ENCODE data around the gene TMEM184C.

TMEM184C gene

GRCh38 chr4:147589586-147589985 lies 27.6 kb upstream of the TMEM184C start:
- no peak overlapping the region for H2AFZ ChIP-seq (ENCODE audit: low read depth, low read length)
- no peaks in the 10 kb centered on the region for H3K27me3 ChIP-seq (ENCODE audit: insufficient read depth, low read length)
- peaks cover 22% of the 10 kb centered on the region for H3K4me1 ChIP-seq (ENCODE audit: insufficient read depth, low read length)
- H3K36me3 ChIP-seq (ENCODE audit: insufficient read depth, low read length): no peaks in the 10 kb centered on the region
- H3K9me3 ChIP-seq (ENCODE audit: low read length): no peaks in the 10 kb centered on the region
- no peak overlapping the region for H3K4me3 ChIP-seq (ENCODE audit: low read length)

DNA sequence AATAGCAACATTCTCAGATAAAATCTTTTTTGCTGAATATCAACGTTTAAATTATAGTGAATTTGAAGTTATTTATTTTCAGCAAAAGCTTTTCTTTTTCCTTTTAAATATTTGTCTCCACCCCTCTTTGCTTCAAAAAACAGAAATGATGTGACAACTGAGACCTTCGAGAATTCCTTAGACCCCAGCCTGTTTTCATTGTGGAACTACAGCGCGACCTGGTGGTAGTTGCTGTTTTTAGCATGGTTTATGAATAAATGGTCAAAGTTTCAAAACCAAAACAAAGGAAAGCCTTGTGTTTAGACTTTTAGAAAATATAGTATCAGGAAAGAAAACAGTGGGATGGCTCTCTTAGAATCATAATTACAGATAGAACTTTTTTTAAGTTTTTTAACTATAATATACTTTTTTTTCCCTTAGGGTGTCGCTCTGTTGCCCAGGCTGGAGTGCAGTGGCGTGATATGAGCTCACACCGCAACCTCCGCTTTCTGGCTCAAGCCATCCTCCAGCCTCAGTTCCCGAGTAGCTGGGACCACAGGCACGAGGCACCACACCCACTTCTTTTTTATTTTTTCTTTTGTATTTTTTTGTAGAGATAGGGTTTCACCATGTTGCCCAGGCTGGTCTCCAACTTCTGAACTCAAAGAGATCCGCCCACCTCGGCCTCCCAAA lies 26.8 kb upstream of the TMEM184C start:
- no peak overlapping the region for H2AFZ ChIP-seq (ENCODE audit: low read depth, low read length)
- peaks cover 22% of the 10 kb centered on the region for H3K4me1 ChIP-seq (ENCODE audit: insufficient read depth, low read length)
- no peaks in the 10 kb centered on the region for H3K9me3 ChIP-seq (ENCODE audit: low read length)
- H3K4me3 ChIP-seq (ENCODE audit: low read length): no peak overlapping the region
- no peaks in the 10 kb centered on the region for H3K36me3 ChIP-seq (ENCODE audit: insufficient read depth, low read length)
- no peaks in the 10 kb centered on the region for H3K27me3 ChIP-seq (ENCODE audit: insufficient read depth, low read length)

- H3K4me1 ChIP-seq (ENCODE audit: insufficient read depth, low read length): peaks cover 19% of the 10 kb centered on the region
- no peak overlapping the region for H2AFZ ChIP-seq (ENCODE audit: low read depth, low read length)
- no peaks in the 10 kb centered on the region for H3K27me3 ChIP-seq (ENCODE audit: insufficient read depth, low read length)
- no peaks in the 10 kb centered on the region for H3K36me3 ChIP-seq (ENCODE audit: insufficient read depth, low read length)
- H3K4me3 ChIP-seq (ENCODE audit: low read length): no peak overlapping the region
- no peaks in the 10 kb centered on the region for H3K9me3 ChIP-seq (ENCODE audit: low read length)
Observed at GRCh38 chr4:147591106-147591505, 26.1 kb upstream of the TMEM184C start.

DNA sequence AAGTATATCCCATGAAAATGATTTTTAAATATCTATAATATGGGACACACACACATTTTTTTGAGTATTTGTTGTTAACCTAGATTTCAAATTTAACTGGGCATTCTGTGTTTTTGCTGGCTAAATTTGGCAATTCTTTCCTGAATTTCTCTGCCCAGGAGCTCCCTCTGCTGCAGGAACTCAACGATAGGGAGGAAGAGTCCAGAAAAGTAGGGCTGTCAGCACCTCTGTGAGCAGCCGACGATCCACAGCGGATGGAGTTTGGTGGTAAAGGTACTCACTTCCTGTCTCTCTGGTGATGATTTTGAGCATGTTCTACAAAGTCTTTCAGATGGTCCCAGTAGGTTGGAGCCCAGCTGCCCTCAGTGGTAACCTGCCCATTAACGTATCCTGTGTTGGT lies 23.1 kb upstream of the TMEM184C start:
- Histone ChIP-seq H3K36me3 (ENCODE audit: insufficient read depth, low read length) (no peaks in the 10 kb centered on the region), H3K4me3 (ENCODE audit: low read length) (no peak overlapping the region), H3K27me3 (ENCODE audit: insufficient read depth, low read length) (no peaks in the 10 kb centered on the region), H2AFZ (ENCODE audit: low read depth, low read length) (no peak overlapping the region), H3K9me3 (ENCODE audit: low read length) (no peaks in the 10 kb centered on the region), H3K4me1 (ENCODE audit: insufficient read depth, low read length) (peaks cover 6% of the 10 kb centered on the region)

DNA sequence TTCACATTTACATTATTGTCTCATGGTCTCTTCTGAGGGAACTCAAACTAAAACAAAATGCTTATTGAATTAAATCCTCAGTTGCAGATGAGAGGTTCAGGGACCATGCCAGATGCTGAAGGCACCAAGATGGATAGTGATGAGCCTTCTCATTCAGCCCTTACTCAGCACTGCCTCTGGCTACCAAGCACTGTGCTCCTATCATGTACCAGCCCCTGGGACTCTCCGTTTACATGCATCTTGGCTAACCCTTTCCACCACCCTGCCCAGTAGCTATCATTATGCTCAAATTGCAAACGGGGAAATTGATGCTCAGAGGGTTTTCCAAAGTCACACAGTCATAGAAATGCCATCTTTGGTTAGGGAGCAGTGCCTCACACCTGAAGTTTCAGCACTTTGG lies 22.6 kb upstream of the TMEM184C start:
- Histone ChIP-seq H3K9me3 (ENCODE audit: low read length) (no peaks in the 10 kb centered on the region), H3K27me3 (ENCODE audit: insufficient read depth, low read length) (no peaks in the 10 kb centered on the region), H3K36me3 (ENCODE audit: insufficient read depth, low read length) (no peaks in the 10 kb centered on the region), H2AFZ (ENCODE audit: low read depth, low read length) (no peak overlapping the region), H3K4me3 (ENCODE audit: low read length) (no peak overlapping the region), H3K4me1 (ENCODE audit: insufficient read depth, low read length) (peaks cover 5% of the 10 kb centered on the region)

DNA sequence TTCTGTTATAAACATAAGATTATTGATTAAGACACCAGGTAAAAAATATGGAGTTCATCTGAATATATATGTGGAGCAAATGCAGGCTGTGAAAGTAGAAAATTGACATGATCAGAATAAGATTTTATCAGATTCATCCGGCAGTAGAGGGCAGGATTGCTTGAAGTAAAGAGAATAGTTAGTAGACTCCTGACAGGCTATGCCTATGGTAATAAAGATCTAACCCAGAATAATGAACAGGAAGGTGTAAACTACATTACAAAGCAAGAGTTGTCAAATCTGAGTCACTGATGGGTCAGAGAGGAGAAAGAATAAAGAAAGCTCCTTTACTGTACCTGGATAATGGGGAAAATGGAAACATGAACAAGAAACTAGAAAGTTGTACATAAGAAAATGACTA lies 20.8 kb upstream of the TMEM184C start:
- Histone ChIP-seq H3K36me3 (ENCODE audit: insufficient read depth, low read length) (no peaks in the 10 kb centered on the region), H3K4me3 (ENCODE audit: low read length) (no peak overlapping the region), H2AFZ (ENCODE audit: low read depth, low read length) (no peak overlapping the region), H3K4me1 (ENCODE audit: insufficient read depth, low read length) (peaks cover 1% of the 10 kb centered on the region), H3K27me3 (ENCODE audit: insufficient read depth, low read length) (no peaks in the 10 kb centered on the region), H3K9me3 (ENCODE audit: low read length) (no peaks in the 10 kb centered on the region)

- Histone ChIP-seq H3K4me1 (ENCODE audit: insufficient read depth, low read length) (no peaks in the 10 kb centered on the region), H3K27me3 (ENCODE audit: insufficient read depth, low read length) (no peaks in the 10 kb centered on the region), H3K4me3 (ENCODE audit: low read length) (no peak overlapping the region), H2AFZ (ENCODE audit: low read depth, low read length) (no peak overlapping the region), H3K36me3 (ENCODE audit: insufficient read depth, low read length) (no peaks in the 10 kb centered on the region), H3K9me3 (ENCODE audit: low read length) (no peaks in the 10 kb centered on the region)
Observed at GRCh38 chr4:147596981-147597380, 20.2 kb upstream of the TMEM184C start.

- no peaks in the 10 kb centered on the region for H3K36me3 ChIP-seq (ENCODE audit: insufficient read depth, low read length)
- H3K4me1 ChIP-seq (ENCODE audit: insufficient read depth, low read length): no peaks in the 10 kb centered on the region
- H3K27me3 ChIP-seq (ENCODE audit: insufficient read depth, low read length): no peaks in the 10 kb centered on the region
- no peak overlapping the region for H2AFZ ChIP-seq (ENCODE audit: low read depth, low read length)
- H3K4me3 ChIP-seq (ENCODE audit: low read length): no peak overlapping the region
- H3K9me3 ChIP-seq (ENCODE audit: low read length): no peaks in the 10 kb centered on the region
Observed at GRCh38 chr4:147597561-147597960, 19.6 kb upstream of the TMEM184C start.

DNA sequence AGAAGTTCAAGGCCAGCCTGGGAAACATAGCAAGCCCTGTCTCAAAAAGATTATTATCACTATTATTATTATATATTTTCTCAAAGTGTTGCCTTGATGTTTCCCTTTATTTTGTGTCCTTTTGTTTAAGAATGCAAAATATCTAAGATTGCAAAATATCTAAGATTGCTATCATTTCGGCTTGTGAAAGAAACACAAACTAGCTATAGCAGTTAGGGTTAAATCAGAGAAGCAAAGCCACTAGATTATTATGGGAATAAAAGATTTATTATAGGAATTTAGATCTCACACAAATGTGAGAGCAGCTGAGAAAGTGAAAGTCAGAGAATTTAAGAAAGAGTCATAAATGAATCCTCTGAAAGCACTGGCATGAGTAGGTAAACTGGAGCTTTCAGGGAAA lies 18.0 kb upstream of the TMEM184C start:
- no peak overlapping the region for H2AFZ ChIP-seq (ENCODE audit: low read depth, low read length)
- H3K36me3 ChIP-seq (ENCODE audit: insufficient read depth, low read length): no peaks in the 10 kb centered on the region
- H3K4me3 ChIP-seq (ENCODE audit: low read length): no peak overlapping the region
- no peaks in the 10 kb centered on the region for H3K4me1 ChIP-seq (ENCODE audit: insufficient read depth, low read length)
- H3K9me3 ChIP-seq (ENCODE audit: low read length): no peaks in the 10 kb centered on the region
- no peaks in the 10 kb centered on the region for H3K27me3 ChIP-seq (ENCODE audit: insufficient read depth, low read length)

GRCh38 chr4:147599769-147600168 lies 17.4 kb upstream of the TMEM184C start:
- Histone ChIP-seq H2AFZ (ENCODE audit: low read depth, low read length) (no peak overlapping the region), H3K27me3 (ENCODE audit: insufficient read depth, low read length) (no peaks in the 10 kb centered on the region), H3K4me3 (ENCODE audit: low read length) (no peak overlapping the region), H3K36me3 (ENCODE audit: insufficient read depth, low read length) (no peaks in the 10 kb centered on the region), H3K4me1 (ENCODE audit: insufficient read depth, low read length) (no peaks in the 10 kb centered on the region), H3K9me3 (ENCODE audit: low read length) (no peaks in the 10 kb centered on the region)

- no peaks in the 10 kb centered on the region for H3K9me3 ChIP-seq (ENCODE audit: low read length)
- H2AFZ ChIP-seq (ENCODE audit: low read depth, low read length): no peak overlapping the region
- no peaks in the 10 kb centered on the region for H3K27me3 ChIP-seq (ENCODE audit: insufficient read depth, low read length)
- H3K36me3 ChIP-seq (ENCODE audit: insufficient read depth, low read length): no peaks in the 10 kb centered on the region
- no peak overlapping the region for H3K4me3 ChIP-seq (ENCODE audit: low read length)
- peaks cover 7% of the 10 kb centered on the region for H3K4me1 ChIP-seq (ENCODE audit: insufficient read depth, low read length)
Observed at GRCh38 chr4:147605499-147605898, 11.7 kb upstream of the TMEM184C start.

DNA sequence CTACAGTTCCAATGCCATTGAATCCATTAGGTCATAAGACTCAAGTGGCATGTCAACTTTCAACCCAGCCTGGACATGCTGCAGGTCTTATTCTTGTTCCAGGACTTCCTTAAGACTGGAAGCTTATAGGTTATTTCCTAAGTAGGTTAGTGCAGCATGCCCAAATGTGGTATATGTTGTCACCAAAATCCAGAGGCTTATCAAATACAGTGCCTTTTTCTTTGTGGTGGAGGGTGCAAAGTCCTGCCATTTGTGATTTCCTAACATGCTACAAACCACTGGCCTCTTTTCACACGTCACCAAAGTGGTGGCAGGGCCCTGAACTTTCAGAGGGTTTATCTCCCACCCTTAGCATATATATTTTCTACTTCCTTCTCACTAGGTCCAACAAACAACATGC lies 9.7 kb upstream of the TMEM184C start:
- H3K36me3 ChIP-seq (ENCODE audit: insufficient read depth, low read length): no peaks in the 10 kb centered on the region
- H3K27me3 ChIP-seq (ENCODE audit: insufficient read depth, low read length): no peaks in the 10 kb centered on the region
- H3K4me3 ChIP-seq (ENCODE audit: low read length): no peak overlapping the region
- H3K4me1 ChIP-seq (ENCODE audit: insufficient read depth, low read length): peaks cover 11% of the 10 kb centered on the region
- H3K9me3 ChIP-seq (ENCODE audit: low read length): no peaks in the 10 kb centered on the region
- H2AFZ ChIP-seq (ENCODE audit: low read depth, low read length): no peak overlapping the region

- Histone ChIP-seq H2AFZ (ENCODE audit: low read depth, low read length) (no peak overlapping the region), H3K27me3 (ENCODE audit: insufficient read depth, low read length) (no peaks in the 10 kb centered on the region), H3K4me3 (ENCODE audit: low read length) (no peak overlapping the region), H3K36me3 (ENCODE audit: insufficient read depth, low read length) (no peaks in the 10 kb centered on the region), H3K4me1 (ENCODE audit: insufficient read depth, low read length) (peaks cover 8% of the 10 kb centered on the region), H3K9me3 (ENCODE audit: low read length) (no peaks in the 10 kb centered on the region)
Observed at GRCh38 chr4:147610686-147611085, 6.5 kb upstream of the TMEM184C start.

GRCh38 chr4:147616849-147617172 lies 386 bp upstream of the TMEM184C start:
- peaks cover 18% of the 10 kb centered on the region for H3K4me1 ChIP-seq (ENCODE audit: insufficient read depth, low read length)

More at GRCh38 chr4:147616849-147617172, 386 bp upstream of the TMEM184C start:
- Histone ChIP-seq H2AFZ (ENCODE audit: low read depth, low read length) (peak overlapping the region; percentile 83), H3K9me3 (ENCODE audit: low read length) (no peaks in the 10 kb centered on the region), H3K36me3 (ENCODE audit: insufficient read depth, low read length) (peaks cover 9% of the 10 kb centered on the region), H3K27me3 (ENCODE audit: insufficient read depth, low read length) (no peaks in the 10 kb centered on the region), H3K4me3 (ENCODE audit: low read length) (peak overlapping the region; percentile 77)
